ENCODE data around the gene AMPH. TPM values are rescaled to one million over a fixed set of nuclear protein-coding genes. Genes with fewer than 3 reads are reported as not detected.
A peak's percentile ranks its signal among the peaks of the same experiment; 100 is the strongest.

The AMPH gene
- total RNA-seq, 1 experiment from 2014 or later = not detected

- Histone ChIP-seq H3K4me1 (replicated peaks; ENCODE audit: insufficient read depth) (no peaks in the 10 kb centered on the region), H2AFZ (no peak overlapping the region), H3K4me2 (no peak overlapping the region), H4K20me1 (ENCODE audit: insufficient read depth) (no peaks in the 10 kb centered on the region), H3K4me3 (no peak overlapping the region), H3K9me3 (ENCODE audit: insufficient read depth, low read depth) (no peaks in the 10 kb centered on the region), H3K79me2 (ENCODE audit: low read depth) (no peaks in the 10 kb centered on the region), H3K9me2 (ENCODE audit: insufficient read depth) (no peaks in the 10 kb centered on the region), H3K36me3 (ENCODE audit: low read depth) (no peaks in the 10 kb centered on the region), H3K27ac (no peak overlapping the region), H3F3A (ENCODE audit: insufficient read depth, low read depth) (no peaks in the 10 kb centered on the region), H3K27me3 (ENCODE audit: insufficient read depth, low read depth) (peaks cover 58% of the 10 kb centered on the region)
- no TSS peak for BruUV-seq (replicated peaks)
- DNase-seq = no peak
- POLR2A ChIA-PET (ENCODE audit: unreplicated experiment) = no interaction called here
- CTCF ChIA-PET = no interaction called here
- intact Hi-C loops (cut with micrococcal nuclease; ENCODE audit: unreplicated experiment) = loop anchor here (5.0 kb wide), 1 partner anchor 268 kb away; no protein-coding TSS in a partner anchor
- TF ChIP-seq, protein P1, sequence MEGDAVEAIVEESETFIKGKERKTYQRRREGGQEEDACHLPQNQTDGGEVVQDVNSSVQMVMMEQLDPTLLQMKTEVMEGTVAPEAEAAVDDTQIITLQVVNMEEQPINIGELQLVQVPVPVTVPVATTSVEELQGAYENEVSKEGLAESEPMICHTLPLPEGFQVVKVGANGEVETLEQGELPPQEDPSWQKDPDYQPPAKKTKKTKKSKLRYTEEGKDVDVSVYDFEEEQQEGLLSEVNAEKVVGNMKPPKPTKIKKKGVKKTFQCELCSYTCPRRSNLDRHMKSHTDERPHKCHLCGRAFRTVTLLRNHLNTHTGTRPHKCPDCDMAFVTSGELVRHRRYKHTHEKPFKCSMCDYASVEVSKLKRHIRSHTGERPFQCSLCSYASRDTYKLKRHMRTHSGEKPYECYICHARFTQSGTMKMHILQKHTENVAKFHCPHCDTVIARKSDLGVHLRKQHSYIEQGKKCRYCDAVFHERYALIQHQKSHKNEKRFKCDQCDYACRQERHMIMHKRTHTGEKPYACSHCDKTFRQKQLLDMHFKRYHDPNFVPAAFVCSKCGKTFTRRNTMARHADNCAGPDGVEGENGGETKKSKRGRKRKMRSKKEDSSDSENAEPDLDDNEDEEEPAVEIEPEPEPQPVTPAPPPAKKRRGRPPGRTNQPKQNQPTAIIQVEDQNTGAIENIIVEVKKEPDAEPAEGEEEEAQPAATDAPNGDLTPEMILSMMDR (conservative IDR thresholded peaks at IDR 0.05) = no peak
- no peak for TF ChIP-seq EZH2 (IDR thresholded peaks at IDR 0.05; ENCODE audit: low read depth)
Measured at GRCh38 chr7:38664972-38665371, 33.8 kb upstream of the AMPH start.

- Histone ChIP-seq H3K36me3 (ENCODE audit: low read depth) (no peaks in the 10 kb centered on the region), H3K9me3 (ENCODE audit: insufficient read depth, low read depth) (no peaks in the 10 kb centered on the region), H3K27ac (no peak overlapping the region), H3K4me1 (replicated peaks; ENCODE audit: insufficient read depth) (no peaks in the 10 kb centered on the region), H4K20me1 (ENCODE audit: insufficient read depth) (no peaks in the 10 kb centered on the region), H3K27me3 (ENCODE audit: insufficient read depth, low read depth) (peaks cover 48% of the 10 kb centered on the region), H2AFZ (no peak overlapping the region), H3K4me2 (no peak overlapping the region), H3F3A (ENCODE audit: insufficient read depth, low read depth) (no peaks in the 10 kb centered on the region), H3K9me2 (ENCODE audit: insufficient read depth) (no peaks in the 10 kb centered on the region), H3K79me2 (ENCODE audit: low read depth) (no peaks in the 10 kb centered on the region), H3K4me3 (no peak overlapping the region)
- CTCF ChIA-PET = no interaction called here
- POLR2A ChIA-PET (ENCODE audit: unreplicated experiment) = no interaction called here
- no peak for DNase-seq
- BruUV-seq (replicated peaks) = no TSS peak
- intact Hi-C loops (cut with micrococcal nuclease; ENCODE audit: unreplicated experiment) = loop anchor here (5.0 kb wide), 1 partner anchor 263 kb away; no protein-coding TSS in a partner anchor
- TF ChIP-seq, protein P1 (conservative IDR thresholded peaks at IDR 0.05) = peak; percentile 84
- no peak for TF ChIP-seq EZH2 (IDR thresholded peaks at IDR 0.05; ENCODE audit: low read depth)
Measured at GRCh38 chr7:38660427-38661099, 29.4 kb upstream of the AMPH start.

- Histone ChIP-seq H3K27me3 (ENCODE audit: insufficient read depth, low read depth) (peaks cover 48% of the 10 kb centered on the region), H4K20me1 (ENCODE audit: insufficient read depth) (no peaks in the 10 kb centered on the region), H3K36me3 (ENCODE audit: low read depth) (no peaks in the 10 kb centered on the region), H3K27ac (no peak overlapping the region), H3K9me3 (ENCODE audit: insufficient read depth, low read depth) (no peaks in the 10 kb centered on the region), H3K4me3 (no peak overlapping the region), H3K9me2 (ENCODE audit: insufficient read depth) (no peaks in the 10 kb centered on the region), H3K79me2 (ENCODE audit: low read depth) (no peaks in the 10 kb centered on the region), H3K4me2 (no peak overlapping the region), H3K4me1 (replicated peaks; ENCODE audit: insufficient read depth) (no peaks in the 10 kb centered on the region), H2AFZ (no peak overlapping the region), H3F3A (ENCODE audit: insufficient read depth, low read depth) (no peaks in the 10 kb centered on the region)
- CTCF ChIA-PET = no interaction called here
- TF ChIP-seq, protein P1 (conservative IDR thresholded peaks at IDR 0.05) = no peak
- TF ChIP-seq EZH2 (IDR thresholded peaks at IDR 0.05; ENCODE audit: low read depth) = no peak
- intact Hi-C loops (cut with micrococcal nuclease; ENCODE audit: unreplicated experiment) = loop anchor here (5.0 kb wide), 1 partner anchor 263 kb away; no protein-coding TSS in a partner anchor
- DNase-seq = no peak
- POLR2A ChIA-PET (ENCODE audit: unreplicated experiment) = no interaction called here
- no TSS peak for BruUV-seq (replicated peaks)
Measured at GRCh38 chr7:38659931-38660330, 28.8 kb upstream of the AMPH start.
